Mesendoderm (in vitro differentiated cells): Measurements from ENCODE around the gene SV2B.

Experiments
- DNase-seq: peaks from one replicate; pipeline ENCODE4 v3.0.0; 2013
- H2AK5ac ChIP-seq: 2 replicates; pipeline ENCODE4 v1.6.1; 2013; ENCODE audit warnings: low read length, inconsistent platforms
- H2BK120ac ChIP-seq: 2 replicates; pipeline ENCODE4 v1.6.1; 2013; ENCODE audit warnings: low read depth, mild to moderate bottlenecking, low read length, moderate library complexity, mixed read lengths
- H2BK15ac ChIP-seq: replicated peaks from 2 replicates; pipeline ENCODE4 v1.6.1; 2013; ENCODE audit warnings: low read depth, mild to moderate bottlenecking, moderate library complexity
- H2BK5ac ChIP-seq: 2 replicates; pipeline ENCODE4 v1.6.1; 2013; ENCODE audit warnings: low read length, inconsistent platforms
- H3K18ac ChIP-seq: 2 replicates; pipeline ENCODE4 v1.6.1; 2013; ENCODE audit warnings: mild to moderate bottlenecking, low read length, mixed read lengths
- H3K23ac ChIP-seq: one replicate; pipeline ENCODE4 v1.6.1; 2013; ENCODE audit warnings: low read length
- H3K27ac ChIP-seq: 2 replicates; pipeline ENCODE4 v1.5.1; 2013; ENCODE audit warnings: low read depth, mild to moderate bottlenecking, inconsistent platforms, low read length, moderate library complexity
- H3K27me3 ChIP-seq: 2 replicates; pipeline ENCODE4 v1.6.1; 2013; ENCODE audit warnings: low read length, control low read depth, mild to moderate bottlenecking, inconsistent platforms; ENCODE audit not compliant: insufficient read depth, poor library complexity
- H3K36me3 ChIP-seq: 2 replicates; pipeline ENCODE4 v1.6.1; 2013; ENCODE audit warnings: low read length, inconsistent platforms; ENCODE audit not compliant: control insufficient read depth, insufficient read depth
- H3K4ac ChIP-seq: one replicate; pipeline ENCODE4 v1.6.1; 2013; ENCODE audit warnings: low read depth, mild to moderate bottlenecking, low read length, moderate library complexity
- H3K4me1 ChIP-seq: 2 replicates; pipeline ENCODE4 v1.6.1; 2013; ENCODE audit warnings: low read depth, low read length, inconsistent platforms; ENCODE audit not compliant: control insufficient read depth
- H3K4me2 ChIP-seq: 2 replicates; pipeline ENCODE4 v1.6.1; 2013; ENCODE audit warnings: low read length
- H3K4me3 ChIP-seq: 2 replicates; pipeline ENCODE4 v1.5.1; 2013; ENCODE audit warnings: mild to moderate bottlenecking, low read length
- H3K56ac ChIP-seq: one replicate; pipeline ENCODE4 v1.6.1; 2013; ENCODE audit warnings: low read length
- H3K79me1 ChIP-seq: 2 replicates; pipeline ENCODE4 v1.6.1; 2013; ENCODE audit warnings: low read length, inconsistent platforms
- H3K79me2 ChIP-seq: 2 replicates; pipeline ENCODE4 v1.6.1; 2013; ENCODE audit warnings: mild to moderate bottlenecking, low read length; ENCODE audit not compliant: control insufficient read depth, insufficient read depth
- H3K9ac ChIP-seq: 2 replicates; pipeline ENCODE4 v1.6.1; 2013; ENCODE audit warnings: low read length, inconsistent platforms
- H4K5ac ChIP-seq: one replicate; pipeline ENCODE4 v1.6.1; 2013; ENCODE audit warnings: low read length
- H4K8ac ChIP-seq: one replicate; pipeline ENCODE4 v1.6.1; 2013; ENCODE audit warnings: low read depth, mild to moderate bottlenecking, control low read depth, low read length, moderate library complexity
- WGBS: extraction: QIAGEN DNeasy Blood & Tissue Kit; methylation state at CpG from one replicate; pipeline ENCODE4 v1.1.7; 2013; ENCODE audit warnings: low lambda C conversion rate, missing lambda C conversion rate; ENCODE audit not compliant: insufficient coverage; ENCODE audit errors: extremely low coverage; 5-methylcytosine and 5-hydroxymethylcytosine counted together

SV2B gene

DNA sequence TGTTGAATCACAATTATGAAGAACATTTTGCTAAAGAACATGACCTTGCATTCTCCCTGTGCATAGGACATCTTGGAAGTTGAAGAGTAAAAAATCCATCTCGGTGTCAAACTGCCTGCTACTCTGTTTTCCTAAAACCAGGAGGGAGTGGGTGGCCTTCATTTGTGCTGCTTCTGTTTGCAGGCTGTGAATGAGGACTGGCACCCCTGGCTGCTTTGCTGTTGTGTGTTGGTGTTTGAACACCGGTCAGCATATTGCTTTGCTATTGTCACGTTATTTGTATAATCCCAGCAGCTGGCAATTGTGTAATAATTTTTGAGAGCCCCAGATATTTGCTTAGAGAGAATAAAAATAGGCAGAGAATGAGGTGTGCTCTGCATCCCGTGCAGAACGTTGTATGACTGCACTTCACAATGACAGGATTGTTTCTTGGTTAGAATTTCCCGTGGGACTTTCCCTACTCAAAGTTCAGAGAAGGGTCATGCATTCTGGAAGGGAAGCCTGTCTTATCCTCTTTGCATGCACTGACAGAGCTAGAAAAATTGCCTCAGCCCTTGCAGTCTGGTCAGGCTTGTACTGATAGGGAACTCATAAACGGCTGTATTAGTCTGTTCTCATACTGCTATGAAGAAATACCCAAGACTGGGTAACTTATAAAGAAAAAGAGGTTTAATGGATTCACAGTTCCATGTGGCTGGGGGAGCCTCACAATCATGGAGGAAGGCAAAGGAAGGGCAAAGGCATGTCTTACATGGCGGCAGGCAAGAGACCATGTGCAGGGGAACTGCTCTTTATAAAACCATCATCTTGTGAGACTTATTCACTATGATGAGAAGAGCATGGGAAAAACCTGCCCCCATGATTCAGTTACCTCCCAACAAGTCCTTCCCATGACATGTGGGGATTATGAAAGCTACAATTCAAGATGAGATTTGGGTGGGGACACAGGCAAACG lies 16.3 kb downstream of the SV2B start:
- Histone ChIP-seq H2BK5ac (no peak overlapping the region), H3K4me3 (no peak overlapping the region), H3K79me1 (no peaks in the 10 kb centered on the region), H3K27ac (no peak overlapping the region), H3K4me1 (no peaks in the 10 kb centered on the region), H3K27me3 (no peaks in the 10 kb centered on the region), H3K23ac (no peak overlapping the region), H3K4me2 (no peak overlapping the region), H2BK15ac (no peak overlapping the region), H3K9ac (no peak overlapping the region), H4K8ac (no peak overlapping the region), H4K5ac (no peak overlapping the region), H2BK120ac (no peak overlapping the region), H2AK5ac (no peak overlapping the region), H3K18ac (no peak overlapping the region), H3K79me2 (no peaks in the 10 kb centered on the region), H3K56ac (no peak overlapping the region), H3K4ac (no peak overlapping the region), H3K36me3 (no peaks in the 10 kb centered on the region)
- WGBS: no CpG with 5 or more reads among the region's 9 CpGs
- no peak for DNase-seq

DNA sequence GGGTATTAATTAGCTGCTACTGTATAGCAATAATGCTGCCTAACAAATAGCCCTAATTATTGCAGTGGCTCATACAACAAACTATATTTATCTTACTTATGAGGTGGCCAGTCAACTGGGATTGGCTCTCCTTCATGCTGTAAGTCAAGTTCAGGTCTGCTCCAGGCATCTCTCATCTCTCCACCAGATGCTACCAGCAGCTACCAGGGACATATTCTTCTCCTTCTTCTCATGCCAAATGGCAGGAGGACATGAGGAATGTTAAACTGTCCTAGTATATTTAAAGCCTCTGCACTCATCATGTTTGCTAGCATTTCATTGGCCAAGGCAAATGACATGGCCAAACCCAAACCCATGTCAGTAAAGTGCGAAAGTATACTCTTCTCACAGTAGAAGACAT lies 17.3 kb downstream of the SV2B start:
- Histone ChIP-seq H3K4me2 (no peak overlapping the region), H2BK5ac (no peak overlapping the region), H2BK120ac (no peak overlapping the region), H3K36me3 (no peaks in the 10 kb centered on the region), H4K8ac (no peak overlapping the region), H3K27ac (no peak overlapping the region), H2BK15ac (no peak overlapping the region), H3K18ac (no peak overlapping the region), H3K9ac (no peak overlapping the region), H3K4ac (no peak overlapping the region), H3K79me2 (no peaks in the 10 kb centered on the region), H4K5ac (no peak overlapping the region), H3K56ac (no peak overlapping the region), H3K23ac (no peak overlapping the region), H3K4me1 (no peaks in the 10 kb centered on the region), H3K4me3 (no peak overlapping the region), H3K79me1 (no peaks in the 10 kb centered on the region), H3K27me3 (no peaks in the 10 kb centered on the region), H2AK5ac (no peak overlapping the region)
- DNase-seq: no peak
- WGBS: no CpG with 5 or more reads among the region's 1 CpG

DNA sequence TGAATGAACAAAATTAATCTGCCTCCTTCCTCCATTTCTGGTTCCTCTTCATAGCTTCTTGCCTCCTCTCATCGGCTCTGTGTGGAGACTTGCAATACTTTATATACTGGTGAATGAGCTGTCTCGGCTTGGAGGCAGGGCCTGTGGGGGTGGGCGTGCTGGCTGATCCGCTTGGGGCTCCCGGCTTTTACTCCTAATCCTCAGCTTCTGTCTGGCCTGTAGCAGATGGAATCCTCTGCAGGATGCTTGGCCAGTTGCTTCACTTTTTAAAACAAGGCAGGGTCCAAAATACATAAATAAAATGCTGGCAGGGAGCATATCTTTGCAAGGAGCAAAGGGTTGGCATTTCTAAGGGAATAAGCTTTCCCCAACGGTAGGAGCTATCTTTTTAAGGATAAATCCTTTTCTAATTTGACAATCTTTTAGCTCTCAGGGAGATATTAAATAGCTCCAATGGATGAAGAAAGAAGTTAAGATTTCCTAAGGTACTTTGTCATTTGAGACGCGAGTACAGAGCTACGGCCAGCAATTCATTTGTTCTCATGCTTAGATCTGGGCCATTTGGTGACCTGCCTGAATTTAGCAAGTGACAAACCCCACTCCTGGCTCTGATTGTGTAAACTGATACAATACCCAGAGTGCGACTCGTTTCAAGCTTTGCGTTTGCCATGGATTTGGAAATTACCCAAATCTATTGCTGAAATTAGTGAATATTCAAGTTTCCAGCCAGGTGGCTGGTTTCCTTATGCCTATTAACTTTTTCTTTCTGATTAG lies 18.9 kb downstream of the SV2B start:
- Histone ChIP-seq H3K79me2 (no peaks in the 10 kb centered on the region), H3K56ac (no peak overlapping the region), H3K36me3 (no peaks in the 10 kb centered on the region), H4K8ac (no peak overlapping the region), H3K4me1 (no peaks in the 10 kb centered on the region), H3K23ac (no peak overlapping the region), H3K4me3 (no peak overlapping the region), H3K18ac (no peak overlapping the region), H3K79me1 (no peaks in the 10 kb centered on the region), H3K27me3 (no peaks in the 10 kb centered on the region), H2BK15ac (no peak overlapping the region), H2AK5ac (no peak overlapping the region), H3K9ac (no peak overlapping the region), H2BK120ac (no peak overlapping the region), H2BK5ac (no peak overlapping the region), H3K4ac (no peak overlapping the region), H4K5ac (no peak overlapping the region), H3K27ac (no peak overlapping the region), H3K4me2 (no peak overlapping the region)
- no peak for DNase-seq
- WGBS: no CpG with 5 or more reads among the region's 12 CpGs

DNA sequence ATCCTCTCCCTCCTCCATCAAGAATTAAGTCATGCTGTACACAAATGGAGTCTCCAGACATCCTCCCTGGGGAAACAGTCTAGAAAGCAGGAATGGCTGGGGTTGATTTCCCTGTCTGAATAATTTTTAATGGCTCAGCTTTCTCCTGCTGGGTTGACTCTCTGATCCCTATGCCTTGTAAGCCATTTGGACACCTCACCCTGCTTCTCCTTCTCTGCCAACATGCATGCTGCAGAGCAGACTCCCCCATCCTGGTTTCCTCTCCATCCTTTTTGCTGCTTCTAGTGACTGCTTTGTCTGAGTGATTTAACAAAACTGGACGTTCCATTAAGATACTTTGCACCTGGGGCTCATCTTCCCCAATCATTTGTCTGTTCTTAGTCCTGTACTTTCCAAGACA lies 22.2 kb downstream of the SV2B start:
- H3K79me1 ChIP-seq: no peaks in the 10 kb centered on the region
- no peak overlapping the region for H3K9ac ChIP-seq
- no peak overlapping the region for H3K4ac ChIP-seq
- H3K4me2 ChIP-seq: no peak overlapping the region
- H2AK5ac ChIP-seq: no peak overlapping the region
- no peak for DNase-seq
- H4K8ac ChIP-seq: no peak overlapping the region
- H3K56ac ChIP-seq: no peak overlapping the region
- H3K27ac ChIP-seq: no peak overlapping the region
- H2BK120ac ChIP-seq: no peak overlapping the region
- H3K4me3 ChIP-seq: no peak overlapping the region
- H2BK5ac ChIP-seq: no peak overlapping the region
- no peak overlapping the region for H3K23ac ChIP-seq
- no peaks in the 10 kb centered on the region for H3K27me3 ChIP-seq
- H4K5ac ChIP-seq: no peak overlapping the region
- WGBS: no CpG with 5 or more reads among the region's 1 CpG
- no peaks in the 10 kb centered on the region for H3K36me3 ChIP-seq
- H2BK15ac ChIP-seq: no peak overlapping the region
- H3K18ac ChIP-seq: no peak overlapping the region
- no peaks in the 10 kb centered on the region for H3K4me1 ChIP-seq
- no peaks in the 10 kb centered on the region for H3K79me2 ChIP-seq

DNA sequence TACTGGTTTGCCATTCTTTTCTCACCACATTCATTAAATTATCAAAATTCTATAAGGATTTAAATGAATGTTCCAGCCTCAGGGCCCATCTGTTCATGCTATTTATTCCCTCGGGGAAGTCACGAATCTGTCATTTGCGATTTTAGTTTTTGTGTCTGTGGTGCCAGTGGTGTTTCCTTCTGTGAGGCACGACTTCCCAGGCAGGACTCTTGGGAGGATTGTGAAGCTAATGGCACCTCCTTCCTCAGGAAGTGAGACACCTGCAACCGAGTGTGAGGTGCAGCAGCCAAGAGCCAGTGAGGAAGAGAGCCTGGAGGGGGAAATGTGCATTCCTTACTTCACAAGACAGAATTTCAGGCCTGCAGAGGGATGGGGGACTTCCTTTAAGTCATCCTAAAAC lies 24.1 kb downstream of the SV2B start:
- Histone ChIP-seq H2BK120ac (no peak overlapping the region), H3K4me3 (no peak overlapping the region), H2BK5ac (no peak overlapping the region), H3K4ac (no peak overlapping the region), H4K5ac (no peak overlapping the region), H4K8ac (no peak overlapping the region), H3K56ac (no peak overlapping the region), H3K9ac (no peak overlapping the region), H3K79me1 (no peaks in the 10 kb centered on the region), H3K18ac (no peak overlapping the region), H3K27ac (no peak overlapping the region), H3K4me1 (peaks cover 2% of the 10 kb centered on the region), H3K4me2 (no peak overlapping the region), H2AK5ac (no peak overlapping the region), H3K23ac (no peak overlapping the region), H3K36me3 (no peaks in the 10 kb centered on the region), H3K79me2 (no peaks in the 10 kb centered on the region), H3K27me3 (no peaks in the 10 kb centered on the region), H2BK15ac (no peak overlapping the region)
- WGBS: no CpG with 5 or more reads among the region's 5 CpGs
- no peak for DNase-seq
